Lung (tissue), 12 donors: ENCODE results near the gene ARID1B. TPM values are rescaled to one million over a fixed set of nuclear protein-coding genes. Genes with fewer than 3 reads are reported as not detected.
"Not testable (repeated sequence)": the region's sequence is repeated elsewhere in the genome, so short reads cannot be mapped to it uniquely, and the experiment has no call there.

Experiments
- ATAC-seq: fragments of 200-7000 bp; cut with Tn5 transposase; one replicate; pipeline ENCODE4 v1.9.1; 2020; ENCODE audit warnings: moderate number of reproducible peaks; ENCODE audit not compliant: insufficient read depth, low FRiP score
- DNase-seq, 3 donors: peaks; one replicate each; pipeline ENCODE4 v3.0.0-alpha.2; 2013 to 2017
- H3K27ac ChIP-seq, 2 donors: one replicate each; pipeline ENCODE4 v1.5.1; 2013; ENCODE audit warnings: mild to moderate bottlenecking in 2 of 2, moderate library complexity in 2 of 2, control low read depth in 1 of 2, inconsistent platforms in 1 of 2, low read depth in 1 of 2, low read length in 1 of 2
- H3K27me3 ChIP-seq, 3 donors: one replicate each; pipeline ENCODE4 v1.5.1; 2013; ENCODE audit warnings: low read length in 2 of 3; ENCODE audit not compliant: control insufficient read depth in 3 of 3, insufficient read depth in 3 of 3
- H3K36me3 ChIP-seq, 4 donors: one replicate each; pipeline ENCODE4 v1.5.1; 2013; ENCODE audit warnings: low read length in 4 of 4, mild to moderate bottlenecking in 1 of 4, moderate library complexity in 1 of 4; ENCODE audit not compliant: control insufficient read depth in 4 of 4, insufficient read depth in 4 of 4
- H3K4me1 ChIP-seq, 5 donors: one replicate each; pipeline ENCODE4 v1.5.1; 2013; ENCODE audit warnings: low read length in 5 of 5, mild to moderate bottlenecking in 2 of 5, moderate library complexity in 1 of 5; ENCODE audit not compliant: control insufficient read depth in 5 of 5, insufficient read depth in 5 of 5
- H3K4me3 ChIP-seq: one replicate; pipeline ENCODE4 v1.5.1; 2013; ENCODE audit warnings: mild to moderate bottlenecking, control low read depth, moderate library complexity
- H3K9ac ChIP-seq, 2 donors: one replicate each; pipeline ENCODE4 v1.5.1; 2013; ENCODE audit warnings: low read length in 2 of 2, control low read depth in 1 of 2; ENCODE audit not compliant: insufficient read depth in 1 of 2
- H3K9me3 ChIP-seq, 4 donors: one replicate each; pipeline ENCODE4 v1.5.1; 2013; ENCODE audit warnings: low read length in 3 of 4, mild to moderate bottlenecking in 1 of 4, moderate library complexity in 1 of 4; ENCODE audit not compliant: control insufficient read depth in 4 of 4, insufficient read depth in 3 of 4
- WGBS, 2 donors: extraction: QIAGEN DNeasy Blood & Tissue Kit; methylation state at CpG; one replicate each; pipeline ENCODE4 v1.1.7; 2013; 5-methylcytosine and 5-hydroxymethylcytosine counted together
- polyA plus RNA-seq, 2 donors: library from polyadenylated mRNA; stranded (reverse); fragments of 200-250 nt; gene quantifications; one replicate each; pipeline ENCODE4 v1.2.1, GENCODE V29; 2013
- total RNA-seq, 2 donors: library from RNA; depleted of rRNA in 1 of 2; stranded (reverse); fragments of >200 nt in 1 of 2; gene quantifications; one replicate each; pipeline ENCODE4 v1.2.1, GENCODE V29; 2014 to 2021
- TF ChIP-seq, protein P1 (sequence below): IDR thresholded peaks from 2 replicates; pipeline ENCODE4 v1.5.1; 2012; ENCODE audit warnings: mild to moderate bottlenecking; ENCODE audit errors: control extremely low read depth, extremely low read depth
- donor health status: control.
- donor health status: control.
- donor health status: Bipolar disorder and iron deficiency.
- donor health status: healthy.
- donor health status: DM: yes; HTN: yes; CAD: no.

ARID1B gene
- total and polyA plus RNA-seq, 4 donors, result 10.5 to 239 (median 50.9) TPM

- peak; percentile 56 for ATAC-seq
- no peaks in the 10 kb centered on the region for H3K9me3 ChIP-seq
- no peak overlapping the region for H3K4me3 ChIP-seq
- DNase-seq, result peak; percentile 40 to 61 (median 41)
- 34 to 39% methylated on average over 5 of the region's 5 CpGs for WGBS, 2 donors
- TF ChIP-seq, protein P1, sequence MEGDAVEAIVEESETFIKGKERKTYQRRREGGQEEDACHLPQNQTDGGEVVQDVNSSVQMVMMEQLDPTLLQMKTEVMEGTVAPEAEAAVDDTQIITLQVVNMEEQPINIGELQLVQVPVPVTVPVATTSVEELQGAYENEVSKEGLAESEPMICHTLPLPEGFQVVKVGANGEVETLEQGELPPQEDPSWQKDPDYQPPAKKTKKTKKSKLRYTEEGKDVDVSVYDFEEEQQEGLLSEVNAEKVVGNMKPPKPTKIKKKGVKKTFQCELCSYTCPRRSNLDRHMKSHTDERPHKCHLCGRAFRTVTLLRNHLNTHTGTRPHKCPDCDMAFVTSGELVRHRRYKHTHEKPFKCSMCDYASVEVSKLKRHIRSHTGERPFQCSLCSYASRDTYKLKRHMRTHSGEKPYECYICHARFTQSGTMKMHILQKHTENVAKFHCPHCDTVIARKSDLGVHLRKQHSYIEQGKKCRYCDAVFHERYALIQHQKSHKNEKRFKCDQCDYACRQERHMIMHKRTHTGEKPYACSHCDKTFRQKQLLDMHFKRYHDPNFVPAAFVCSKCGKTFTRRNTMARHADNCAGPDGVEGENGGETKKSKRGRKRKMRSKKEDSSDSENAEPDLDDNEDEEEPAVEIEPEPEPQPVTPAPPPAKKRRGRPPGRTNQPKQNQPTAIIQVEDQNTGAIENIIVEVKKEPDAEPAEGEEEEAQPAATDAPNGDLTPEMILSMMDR, result no peak
- no peaks in the 10 kb centered on the region for H3K27me3 ChIP-seq
- peak overlapping the region in 1 of 2 donors; percentile 77 for H3K27ac ChIP-seq
- peaks cover 2 to 34% (median 18%) of the 10 kb centered on the region in 5 donors for H3K4me1 ChIP-seq
- H3K9ac ChIP-seq, result peak overlapping the region in 1 of 2 donors; percentile 4
- H3K36me3 ChIP-seq, result no peaks in the 10 kb centered on the region
Measured at GRCh38 chr6:157036245-157036711, 259.1 kb downstream of the ARID1B start.

DNA sequence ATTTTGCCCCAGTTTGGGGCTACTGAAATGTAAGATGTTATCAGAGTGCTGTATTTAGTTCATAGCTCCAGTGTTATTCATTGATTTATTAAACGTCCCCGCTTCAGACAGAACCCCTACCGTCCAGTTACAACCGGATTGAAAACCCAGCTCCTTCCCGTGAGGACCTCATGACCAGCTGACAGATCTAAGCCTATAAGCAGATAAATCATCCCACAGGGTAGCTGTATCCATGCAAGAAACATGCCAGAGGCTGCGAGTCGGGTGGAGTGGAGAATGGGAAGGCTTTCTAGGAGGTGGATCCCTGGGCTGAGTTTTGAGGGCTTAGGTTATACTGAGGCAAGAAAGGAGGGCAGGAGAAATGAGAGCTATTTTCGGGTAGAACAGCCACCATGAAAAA is 260.0 kb downstream of the ARID1B start:
- 84 to 90% methylated on average over 8 of the region's 8 CpGs for WGBS, 2 donors
- TF ChIP-seq, protein P1, result no peak

DNA sequence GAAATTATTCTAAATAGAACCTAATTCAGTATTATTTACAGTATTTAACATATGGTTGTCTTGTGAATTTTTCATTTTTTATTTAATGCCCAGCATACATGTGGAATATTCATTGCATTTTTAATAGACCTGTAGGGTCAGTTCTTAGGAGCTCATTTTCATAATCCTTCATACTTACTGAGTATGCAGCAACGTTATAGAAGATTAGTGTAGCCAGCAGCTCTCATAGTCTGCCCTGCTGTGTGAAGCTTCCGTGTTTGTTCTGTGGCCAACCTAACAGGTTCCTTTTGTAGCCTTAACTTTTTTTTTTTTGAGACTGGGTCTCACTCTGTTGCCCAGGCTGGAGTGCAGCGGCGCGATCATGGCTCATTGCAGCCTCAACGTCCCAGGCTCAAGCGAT is 261.4 kb downstream of the ARID1B start:
- TF ChIP-seq, protein P1, result no peak
- 94% methylated on average over 7 of the region's 7 CpGs for WGBS, 2 donors
- no peak overlapping the region for H3K9ac ChIP-seq
- H3K9me3 ChIP-seq, result no peaks in the 10 kb centered on the region
- ATAC-seq (no peak), DNase-seq (no peak)
- peaks cover 0 to 4% (median 0%) of the 10 kb centered on the region in 4 donors for H3K36me3 ChIP-seq
- H3K4me3 ChIP-seq, result no peak overlapping the region
- H3K27ac ChIP-seq, result no peak overlapping the region
- peaks cover 2 to 29% (median 16%) of the 10 kb centered on the region in 5 donors for H3K4me1 ChIP-seq
- H3K27me3 ChIP-seq, result no peaks in the 10 kb centered on the region

More for the DNA sequence above, 260.0 kb downstream of the ARID1B start:
- Histone ChIP-seq H3K27ac (no peak overlapping the region), H3K36me3 (peaks cover 0 to 2% (median 0%) of the 10 kb centered on the region in 4 donors), H3K27me3 (no peaks in the 10 kb centered on the region), H3K4me1 (peaks cover 2 to 34% (median 18%) of the 10 kb centered on the region in 5 donors), H3K9me3 (no peaks in the 10 kb centered on the region), H3K4me3 (no peak overlapping the region), H3K9ac (no peak overlapping the region)
- no peak for ATAC-seq
- no peak for DNase-seq

DNA sequence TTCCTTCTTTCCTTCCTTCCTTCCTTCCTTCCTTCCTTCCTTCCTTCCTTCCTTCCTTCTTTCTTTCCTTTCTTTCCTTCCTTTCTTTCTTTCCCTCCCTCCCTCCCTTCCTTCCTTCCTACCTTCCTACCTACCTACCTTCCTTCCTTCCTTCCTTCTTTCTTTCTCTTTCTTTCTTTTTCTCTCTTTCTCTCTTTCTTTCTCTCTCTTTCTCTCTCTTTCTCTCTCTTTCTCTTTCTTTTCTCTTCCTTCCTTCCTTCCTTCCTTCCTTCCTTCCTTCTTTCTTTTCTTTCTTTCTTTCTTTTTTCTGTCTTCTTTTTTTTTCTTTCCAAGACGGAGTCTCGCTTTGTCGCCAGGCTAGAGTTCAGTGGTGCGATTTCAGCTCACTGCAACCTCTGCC is 262.5 kb downstream of the ARID1B start:
- H3K36me3 ChIP-seq, H3K9ac ChIP-seq, ATAC-seq, H3K27ac ChIP-seq, H3K4me3 ChIP-seq, H3K27me3 ChIP-seq, DNase-seq, H3K9me3 ChIP-seq: not testable (repeated sequence)
- peaks cover 2 to 22% (median 13%) of the 10 kb centered on the region in 5 donors for H3K4me1 ChIP-seq
- 95 to 98% methylated on average over 4 of the region's 4 CpGs for WGBS, 2 donors
